Urinary bladder (tissue), 4 donors: ENCODE results near the gene STIMATE. TPM values are rescaled to one million over a fixed set of nuclear protein-coding genes. Genes with fewer than 3 reads are reported as not detected.

ENCODE experiments used
- DNase-seq: peaks from one replicate; pipeline ENCODE4 v3.0.0-alpha.2; 2015; ENCODE audit errors: extremely low spot score
- H3K27ac ChIP-seq: one replicate; pipeline ENCODE4 v1.5.1; 2013; ENCODE audit warnings: low read depth, mild to moderate bottlenecking, moderate library complexity
- H3K36me3 ChIP-seq: one replicate; pipeline ENCODE4 v1.6.1; 2013; ENCODE audit warnings: mild to moderate bottlenecking, moderate library complexity; ENCODE audit not compliant: insufficient read depth
- H3K4me1 ChIP-seq: one replicate; pipeline ENCODE4 v1.6.1; 2013; ENCODE audit warnings: mild to moderate bottlenecking, moderate library complexity; ENCODE audit not compliant: insufficient read depth
- H3K4me3 ChIP-seq: one replicate; pipeline ENCODE4 v1.5.1; 2013; ENCODE audit warnings: low read depth, low read length
- WGBS: extraction: QIAGEN DNeasy Blood & Tissue Kit; methylation state at CpG from one replicate; pipeline ENCODE4 v1.1.7; 2013; 5-methylcytosine and 5-hydroxymethylcytosine counted together
- polyA plus RNA-seq: library from polyadenylated mRNA; stranded (reverse); fragments of 200-250 nt; gene quantifications from one replicate; pipeline ENCODE4 v1.2.3, GENCODE V29; 2013
- total RNA-seq: library from RNA; depleted of rRNA; stranded (reverse); fragments of >200 nt; gene quantifications from one replicate; pipeline ENCODE4 v1.2.3, GENCODE V29; 2014
- donor health status: healthy with polysubstance abuse.
- donor health status: healthy.

Gene STIMATE
- total and polyA plus RNA-seq, 2 donors = 11.8 to 17.6 TPM

DNA sequence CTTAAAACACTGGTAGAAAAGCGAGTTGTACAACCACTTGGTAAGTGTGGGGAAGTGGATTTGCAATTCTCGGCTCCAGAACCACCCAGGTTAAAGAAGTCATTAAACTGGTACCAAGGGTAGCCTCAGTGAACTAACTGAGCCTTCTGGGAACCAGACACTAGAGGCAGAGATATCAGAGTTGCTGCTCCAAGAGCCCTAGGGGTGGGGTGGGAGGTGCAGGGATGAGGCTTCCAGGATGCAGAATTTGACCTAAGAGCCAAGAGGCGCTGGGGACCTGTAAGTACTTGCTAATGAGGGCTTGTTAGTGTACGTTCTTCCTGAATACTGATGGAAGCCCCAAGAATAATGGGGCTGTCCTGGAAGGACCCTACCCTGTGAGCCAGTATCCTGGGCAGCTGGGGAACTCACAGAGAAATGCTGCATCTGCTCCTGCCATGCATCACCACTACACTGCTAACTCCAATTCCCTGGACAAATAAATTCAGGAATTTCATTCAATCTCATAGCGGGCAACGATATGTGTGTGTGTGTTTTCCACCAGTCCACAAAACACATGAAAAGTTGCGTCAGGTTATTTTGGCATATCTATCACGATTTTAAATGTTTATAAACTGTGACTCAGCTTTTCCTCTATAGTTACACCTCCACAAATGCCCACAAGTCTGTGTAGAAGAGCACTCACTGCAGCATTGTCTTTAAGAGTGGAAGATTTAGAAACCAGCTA is 23.8 kb downstream of the STIMATE start:
- no peak for DNase-seq
- Histone ChIP-seq H3K27ac (no peak overlapping the region), H3K4me1 (no peaks in the 10 kb centered on the region), H3K36me3 (no peaks in the 10 kb centered on the region), H3K4me3 (no peak overlapping the region)
- 76% methylated on average over 8 of the region's 8 CpGs for WGBS

DNA sequence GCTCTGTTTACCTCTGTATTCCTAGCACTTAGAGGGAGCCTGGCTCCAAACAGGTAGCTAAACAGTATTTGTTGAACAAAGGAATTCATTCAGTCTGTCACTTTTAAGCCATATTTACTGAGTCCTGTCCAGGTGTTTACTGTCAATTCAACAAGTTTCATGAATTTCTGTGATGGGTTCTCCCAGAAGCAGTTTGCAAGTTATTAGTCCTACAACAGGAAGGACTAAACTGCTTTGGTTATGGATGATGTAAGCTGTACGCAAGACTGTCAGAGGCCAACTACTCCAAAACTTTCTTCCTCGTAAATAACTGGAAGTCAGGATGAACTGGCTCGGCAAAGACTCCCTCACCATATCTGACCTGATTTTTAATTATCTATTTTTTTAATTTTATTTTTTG is 25.1 kb downstream of the STIMATE start:
- Histone ChIP-seq H3K4me3 (no peak overlapping the region), H3K36me3 (no peaks in the 10 kb centered on the region), H3K27ac (no peak overlapping the region), H3K4me1 (no peaks in the 10 kb centered on the region)
- 80% methylated on average over 3 of the region's 3 CpGs for WGBS
- no peak for DNase-seq

DNA sequence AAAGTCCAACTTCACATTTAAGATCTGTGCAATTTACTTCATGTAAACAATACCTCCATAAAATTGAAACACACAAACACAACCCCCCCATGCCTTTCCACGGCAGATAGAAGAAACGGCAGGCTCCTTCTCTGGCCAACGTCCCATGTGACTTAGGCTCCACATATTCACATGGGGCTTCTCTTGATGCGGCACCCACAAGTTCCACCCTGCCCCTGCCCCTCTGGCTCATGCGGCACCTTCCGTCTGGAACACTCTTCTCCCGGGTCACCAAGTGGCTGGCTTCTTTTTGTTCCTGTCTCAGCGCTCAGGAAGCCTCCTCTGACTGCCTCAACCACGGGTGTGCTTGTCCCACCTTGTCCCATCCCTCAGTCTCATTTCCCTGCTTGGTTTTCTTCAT is 25.6 kb downstream of the STIMATE start:
- H3K27ac ChIP-seq = no peak overlapping the region
- no peaks in the 10 kb centered on the region for H3K4me1 ChIP-seq
- WGBS = 76% methylated on average over 9 of the region's 9 CpGs
- no peak for DNase-seq
- H3K4me3 ChIP-seq = no peak overlapping the region
- no peaks in the 10 kb centered on the region for H3K36me3 ChIP-seq

- no peak for DNase-seq
- Histone ChIP-seq H3K4me1 (no peaks in the 10 kb centered on the region), H3K36me3 (no peaks in the 10 kb centered on the region), H3K4me3 (no peak overlapping the region), H3K27ac (no peak overlapping the region)
- WGBS = 96% methylated on average over 10 of the region's 10 CpGs
Observed at GRCh38 chr3:52870471-52870870, 26.9 kb downstream of the STIMATE start.

GRCh38 chr3:52866427-52866826 is 30.9 kb downstream of the STIMATE start:
- H3K36me3 ChIP-seq = no peaks in the 10 kb centered on the region
- DNase-seq = no peak
- H3K4me3 ChIP-seq = no peak overlapping the region
- H3K27ac ChIP-seq = no peak overlapping the region
- H3K4me1 ChIP-seq = no peaks in the 10 kb centered on the region
- 95% methylated on average over 12 of the region's 12 CpGs for WGBS

DNA sequence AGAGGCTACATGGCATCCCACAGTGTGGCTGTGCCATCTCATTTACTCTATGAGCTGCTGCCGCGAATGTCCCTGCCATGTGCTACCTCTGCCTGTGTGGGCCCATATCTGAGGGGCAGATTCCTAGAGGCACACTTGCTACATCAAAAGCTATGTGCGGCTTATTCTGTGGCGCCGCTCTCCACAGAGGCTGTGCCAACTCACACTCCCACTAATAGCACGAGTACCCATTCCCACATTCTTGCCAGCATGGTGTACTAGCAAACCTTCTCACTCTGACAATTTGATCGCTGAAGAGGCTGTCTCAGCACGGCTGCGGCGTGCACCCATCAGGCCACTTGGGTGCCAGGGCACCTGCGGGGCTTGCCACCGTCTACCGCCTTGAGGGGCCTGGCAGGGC is 31.4 kb downstream of the STIMATE start:
- 98% methylated on average over 13 of the region's 13 CpGs for whole genome bisulfite sequencing
- no peak overlapping the region for H3K4me3 ChIP-seq
- DNase-seq = no peak
- no peak overlapping the region for H3K27ac ChIP-seq
- no peaks in the 10 kb centered on the region for H3K36me3 ChIP-seq
- H3K4me1 ChIP-seq = no peaks in the 10 kb centered on the region

- H3K4me1 ChIP-seq = no peaks in the 10 kb centered on the region
- H3K27ac ChIP-seq = no peak overlapping the region
- no peak for DNase-seq
- 74% methylated on average over 8 of the region's 8 CpGs for WGBS
- H3K4me3 ChIP-seq = no peak overlapping the region
- no peaks in the 10 kb centered on the region for H3K36me3 ChIP-seq
Observed at GRCh38 chr3:52860424-52860768, 37.0 kb downstream of the STIMATE start.

GRCh38 chr3:52859686-52860423 is 37.5 kb downstream of the STIMATE start:
- WGBS = 85% methylated on average over 8 of the region's 8 CpGs
- DNase-seq = no peak
- Histone ChIP-seq H3K4me3 (no peak overlapping the region), H3K4me1 (no peaks in the 10 kb centered on the region), H3K36me3 (no peaks in the 10 kb centered on the region), H3K27ac (no peak overlapping the region)

GRCh38 chr3:52857864-52858263 is 39.5 kb downstream of the STIMATE start:
- no peak for DNase-seq
- Histone ChIP-seq H3K36me3 (peaks cover 3% of the 10 kb centered on the region), H3K4me1 (no peaks in the 10 kb centered on the region), H3K27ac (no peak overlapping the region), H3K4me3 (no peak overlapping the region)
- WGBS = 80% methylated on average over 5 of the region's 5 CpGs

DNA sequence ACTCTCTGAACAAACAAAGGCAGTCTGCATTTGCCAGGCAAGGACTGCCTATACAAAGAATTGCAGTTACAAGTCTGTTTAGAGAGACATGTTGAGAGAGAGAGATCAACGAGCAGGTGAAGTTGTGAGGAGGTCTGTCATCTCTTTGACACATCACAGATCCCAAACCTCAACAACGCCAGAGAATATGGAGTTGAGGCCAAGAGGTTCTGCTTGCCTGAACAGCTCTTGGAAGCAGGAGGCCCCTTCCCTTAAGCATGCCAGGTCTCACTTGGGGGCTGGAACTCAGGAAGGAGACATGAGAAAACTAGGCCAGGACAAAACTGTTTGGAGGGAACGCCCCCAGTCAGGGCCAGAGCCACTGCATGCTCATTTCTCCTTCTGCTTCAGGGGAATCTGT is 40.2 kb downstream of the STIMATE start:
- DNase-seq = no peak
- Histone ChIP-seq H3K4me3 (no peak overlapping the region), H3K4me1 (no peaks in the 10 kb centered on the region), H3K27ac (no peak overlapping the region), H3K36me3 (peaks cover 3% of the 10 kb centered on the region)
- 58% methylated on average over 3 of the region's 3 CpGs for WGBS

DNA sequence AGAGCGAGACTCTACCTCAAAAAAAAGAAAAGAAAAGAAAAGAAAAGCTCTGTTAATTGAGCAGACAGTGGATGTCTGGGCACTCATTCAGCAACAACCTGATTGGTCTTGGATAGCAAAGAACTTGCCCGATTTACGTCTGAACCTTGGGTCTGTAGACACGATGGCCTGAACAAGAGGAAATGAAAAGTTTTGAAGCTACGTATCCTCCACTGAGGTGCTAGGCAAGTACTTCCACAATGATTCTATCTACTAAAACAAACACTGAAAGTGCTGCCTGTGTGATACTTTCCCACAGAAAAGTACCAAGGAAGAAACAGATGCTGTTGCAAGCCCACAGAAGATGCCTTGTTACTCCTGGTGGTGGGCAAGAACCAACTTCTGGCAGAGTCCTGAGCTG is 40.7 kb downstream of the STIMATE start:
- Histone ChIP-seq H3K4me3 (no peak overlapping the region), H3K27ac (no peak overlapping the region), H3K36me3 (peaks cover 3% of the 10 kb centered on the region), H3K4me1 (no peaks in the 10 kb centered on the region)
- WGBS = 86% methylated on average over 5 of the region's 5 CpGs
- DNase-seq = no peak

- 86% methylated on average over 2 of the region's 2 CpGs for WGBS
- peaks cover 3% of the 10 kb centered on the region for H3K36me3 ChIP-seq
Observed at GRCh38 chr3:52854013-52854412, 43.3 kb downstream of the STIMATE start.

GRCh38 chr3:52852419-52852818 is 44.9 kb downstream of the STIMATE start:
- no peak overlapping the region for H3K27ac ChIP-seq
- no peak for DNase-seq
- 85% methylated on average over 2 of the region's 2 CpGs for WGBS
- peaks cover 3% of the 10 kb centered on the region for H3K36me3 ChIP-seq
- H3K4me3 ChIP-seq = no peak overlapping the region
- H3K4me1 ChIP-seq = no peaks in the 10 kb centered on the region

More at GRCh38 chr3:52854013-52854412, 43.3 kb downstream of the STIMATE start:
- no peak for DNase-seq
- H3K27ac ChIP-seq = no peak overlapping the region
- H3K4me3 ChIP-seq = no peak overlapping the region
- H3K4me1 ChIP-seq = no peaks in the 10 kb centered on the region

DNA sequence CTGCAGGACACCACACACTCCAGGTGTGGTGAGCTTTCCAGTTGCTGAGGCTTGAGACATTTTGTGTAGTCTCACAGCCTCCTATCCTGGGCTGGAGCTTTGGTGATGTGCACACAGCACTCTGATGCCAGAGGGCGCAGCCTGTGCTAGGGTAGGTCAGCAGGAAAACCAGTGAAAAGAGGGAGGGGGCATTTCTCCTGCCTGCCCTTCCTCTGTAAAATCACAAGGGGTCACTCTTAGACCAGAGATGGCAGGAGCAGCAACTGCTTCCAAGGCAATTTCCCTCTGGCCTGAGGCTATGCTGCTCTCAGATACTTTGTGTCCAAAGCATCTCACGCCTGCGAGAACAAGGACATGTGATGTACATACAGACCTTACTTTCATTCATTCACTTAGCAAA is 46.0 kb downstream of the STIMATE start:
- DNase-seq = no peak
- Histone ChIP-seq H3K36me3 (peaks cover 5% of the 10 kb centered on the region), H3K4me3 (no peak overlapping the region), H3K27ac (no peak overlapping the region), H3K4me1 (no peaks in the 10 kb centered on the region)
- 77% methylated on average over 3 of the region's 3 CpGs for WGBS
